HG03175 (cell line): ENCODE measurements around the gene ECE1.
A peak's percentile ranks its signal among the peaks of the same experiment; 100 is the strongest.
"Not testable (repeated sequence)": the region's sequence is repeated elsewhere in the genome, so short reads cannot be mapped to it uniquely, and the experiment has no call there.

Experiments
- ATAC-seq: cut with Tn5 transposase; IDR thresholded peaks from one replicate; pipeline ENCODE4 v1.9.1; 2021; ENCODE audit warnings: mild to moderate bottlenecking, moderate library complexity; ENCODE audit not compliant: unreplicated experiment

Gene ECE1

GRCh38 chr1:21189421-21189820 is 100.8 kb downstream of the ECE1 start:
- ATAC-seq = no peak

GRCh38 chr1:21188235-21188634 is 102.0 kb downstream of the ECE1 start:
- ATAC-seq = no peak

- ATAC-seq = no peak
These were observed 105.0 kb downstream of the ECE1 start for GRCh38 chr1:21185221-21185731.

GRCh38 chr1:21184276-21184675 is 106.0 kb downstream of the ECE1 start:
- ATAC-seq = no peak

GRCh38 chr1:21182181-21182731 is 108.0 kb downstream of the ECE1 start:
- ATAC-seq = no peak

- not testable (repeated sequence) for ATAC-seq
These were observed 112.0 kb downstream of the ECE1 start for GRCh38 chr1:21178271-21178670.

GRCh38 chr1:21176586-21177555 is 113.4 kb downstream of the ECE1 start, which contains the start of gene EIF4G3:
Gene EIF4G3, minus strand, starts transcription at chr1:21176897. Its CDS starts 174,155 bp downstream, at chr1:21002742.
- ATAC-seq = peak; percentile 89

GRCh38 chr1:21175670-21176581 is 114.3 kb downstream of the ECE1 start:
- peak; percentile 20 for ATAC-seq

- ATAC-seq = no peak
These were observed 115.0 kb downstream of the ECE1 start for GRCh38 chr1:21175324-21175669.

GRCh38 chr1:21174654-21175323 is 115.5 kb downstream of the ECE1 start:
- no peak for ATAC-seq

GRCh38 chr1:21174230-21174629 is 116.0 kb downstream of the ECE1 start:
- no peak for ATAC-seq

GRCh38 chr1:21173096-21173495 is 117.2 kb downstream of the ECE1 start:
- not testable (repeated sequence) for ATAC-seq

GRCh38 chr1:21170837-21171236 is 119.4 kb downstream of the ECE1 start:
- ATAC-seq = not testable (repeated sequence)

- ATAC-seq = no peak
These were observed 121.8 kb downstream of the ECE1 start for GRCh38 chr1:21168444-21168843.
